PC-3 (cell line): ENCODE results near the gene PRKCE.

Experiments
- CTCF ChIP-seq: fragments of 300-600 bp; sonication (generic); conservative IDR thresholded peaks from 2 replicates; pipeline ENCODE4 v1.5.1; 2017; ENCODE audit warnings: antibody characterized with exemption, low read depth, mild to moderate bottlenecking, low read length
- EZH2 ChIP-seq: fragments of 300-600 bp; sonication (generic); IDR thresholded peaks from one replicate; pipeline ENCODE4 v1.6.1; 2017; ENCODE audit warnings: antibody characterized with exemption, mild to moderate bottlenecking, low read length; ENCODE audit not compliant: unreplicated experiment
- EZH2phosphoT487 ChIP-seq: fragments of 300-600 bp; sonication (generic); IDR thresholded peaks from 2 replicates; pipeline ENCODE4 v1.6.1; 2018; ENCODE audit warnings: mild to moderate bottlenecking, antibody characterized with exemption, low read length, borderline replicate concordance

GRCh38 chr2:45826884-45827635 is 175.6 kb downstream of the PRKCE start:
- TF ChIP-seq EZH2phosphoT487 (no peak), CTCF (no peak), EZH2 (no peak)
